ENCODE results near the gene CALML5. TPM values are rescaled to one million over a fixed set of nuclear protein-coding genes. Genes with fewer than 3 reads are reported as not detected.

The CALML5 gene
- total and polyA plus RNA-seq, 7 donors, result not detected

DNA sequence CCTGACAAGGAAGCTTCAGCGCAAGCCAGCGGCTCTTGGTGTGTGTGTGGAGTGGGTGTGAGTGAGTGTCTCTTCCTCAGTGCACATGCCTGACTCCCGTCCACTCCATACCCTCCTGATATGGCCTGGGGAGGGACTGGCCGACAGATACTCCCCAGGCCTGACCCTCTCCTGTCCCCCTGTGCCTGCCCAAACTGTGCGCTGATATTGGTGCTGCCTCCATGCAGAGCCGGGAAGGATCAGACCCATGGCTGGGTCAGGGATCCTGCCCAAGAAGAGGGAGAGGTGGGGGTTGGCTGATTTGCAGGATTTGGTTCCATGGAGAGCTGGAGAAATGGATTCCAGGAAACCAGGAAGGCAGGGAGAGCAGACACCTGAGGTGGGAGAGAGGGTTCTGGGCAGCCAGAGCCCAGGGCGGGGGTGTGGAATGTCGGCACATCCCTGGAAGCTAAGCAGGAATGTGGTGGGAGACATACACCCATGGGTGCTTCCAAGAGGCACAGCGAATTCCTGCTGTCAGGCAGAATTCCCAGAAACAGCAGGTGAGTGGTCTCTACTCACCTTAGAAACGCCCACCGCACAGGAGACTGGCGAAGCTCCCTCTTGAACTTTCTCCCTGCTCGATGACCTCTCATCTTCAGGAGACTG, 6.3 kb downstream of the CALML5 start:
- Histone ChIP-seq H3K27ac (no peak overlapping the region), H3K36me3 (ENCODE audit: insufficient read depth in 1 of 2, low read depth in 1 of 2) (no peaks in the 10 kb centered on the region), H3K4me1 (no peaks in the 10 kb centered on the region), H3K9me3 (peaks cover 4% of the 10 kb centered on the region), H3K4me3 (no peak overlapping the region), H3K27me3 (ENCODE audit: insufficient read depth in 3 of 3, low read length in 2 of 3) (no peaks in the 10 kb centered on the region)
- intact Hi-C loops (cut with DNase I), result no loop called here
- DNase-seq (peak in 1 of 2 donors; percentile 27), ATAC-seq (no peak)
- TF ChIP-seq, protein P1, sequence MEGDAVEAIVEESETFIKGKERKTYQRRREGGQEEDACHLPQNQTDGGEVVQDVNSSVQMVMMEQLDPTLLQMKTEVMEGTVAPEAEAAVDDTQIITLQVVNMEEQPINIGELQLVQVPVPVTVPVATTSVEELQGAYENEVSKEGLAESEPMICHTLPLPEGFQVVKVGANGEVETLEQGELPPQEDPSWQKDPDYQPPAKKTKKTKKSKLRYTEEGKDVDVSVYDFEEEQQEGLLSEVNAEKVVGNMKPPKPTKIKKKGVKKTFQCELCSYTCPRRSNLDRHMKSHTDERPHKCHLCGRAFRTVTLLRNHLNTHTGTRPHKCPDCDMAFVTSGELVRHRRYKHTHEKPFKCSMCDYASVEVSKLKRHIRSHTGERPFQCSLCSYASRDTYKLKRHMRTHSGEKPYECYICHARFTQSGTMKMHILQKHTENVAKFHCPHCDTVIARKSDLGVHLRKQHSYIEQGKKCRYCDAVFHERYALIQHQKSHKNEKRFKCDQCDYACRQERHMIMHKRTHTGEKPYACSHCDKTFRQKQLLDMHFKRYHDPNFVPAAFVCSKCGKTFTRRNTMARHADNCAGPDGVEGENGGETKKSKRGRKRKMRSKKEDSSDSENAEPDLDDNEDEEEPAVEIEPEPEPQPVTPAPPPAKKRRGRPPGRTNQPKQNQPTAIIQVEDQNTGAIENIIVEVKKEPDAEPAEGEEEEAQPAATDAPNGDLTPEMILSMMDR (IDR thresholded peaks at IDR 0.05), result no peak
- WGBS, 3 donors, result 94 to 98% (median 97%) methylated on average over 13 of the region's 13 CpGs

DNA sequence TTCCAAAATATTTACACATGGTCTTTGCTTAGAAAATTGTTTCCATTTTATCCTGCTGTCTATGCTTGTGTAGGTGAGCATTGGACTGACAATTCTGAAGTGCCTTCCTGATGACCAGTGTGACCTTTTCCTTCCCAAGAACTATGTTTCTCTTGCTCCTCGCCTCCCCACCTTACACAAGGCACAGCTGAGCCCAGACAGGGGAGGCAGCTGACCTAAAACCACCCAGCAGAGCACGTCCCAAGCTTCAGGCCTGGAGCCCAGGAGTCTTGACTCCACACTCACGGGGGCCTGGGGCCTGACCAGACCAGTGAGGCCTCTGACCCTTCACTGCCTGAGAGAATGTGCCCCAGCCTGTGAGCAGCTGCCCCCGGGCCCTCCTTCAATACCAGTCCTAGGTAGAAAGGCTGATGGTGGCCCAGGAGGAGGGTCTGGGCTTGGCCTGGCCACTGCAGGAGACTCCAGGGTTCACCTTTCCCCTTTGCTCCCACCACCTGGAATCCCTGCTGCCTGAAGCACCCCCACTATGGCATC, 7.0 kb downstream of the CALML5 start:
- DNase-seq (peak in 1 of 2 donors; percentile 28), ATAC-seq (no peak)
- no peaks in the 10 kb centered on the region for H3K27me3 ChIP-seq (ENCODE audit: insufficient read depth in 3 of 3, low read length in 2 of 3)
- TF ChIP-seq, protein P1 (IDR thresholded peaks at IDR 0.05), result no peak
- H3K4me3 ChIP-seq, result no peak overlapping the region
- H3K27ac ChIP-seq, result no peak overlapping the region
- no peaks in the 10 kb centered on the region for H3K4me1 ChIP-seq
- intact Hi-C loops (cut with DNase I), result no loop called here
- H3K36me3 ChIP-seq (ENCODE audit: insufficient read depth in 1 of 2, low read depth in 1 of 2), result no peaks in the 10 kb centered on the region
- H3K9me3 ChIP-seq, result peaks cover 4% of the 10 kb centered on the region
- 91 to 98% (median 95%) methylated on average over 4 of the region's 4 CpGs for WGBS, 3 donors

DNA sequence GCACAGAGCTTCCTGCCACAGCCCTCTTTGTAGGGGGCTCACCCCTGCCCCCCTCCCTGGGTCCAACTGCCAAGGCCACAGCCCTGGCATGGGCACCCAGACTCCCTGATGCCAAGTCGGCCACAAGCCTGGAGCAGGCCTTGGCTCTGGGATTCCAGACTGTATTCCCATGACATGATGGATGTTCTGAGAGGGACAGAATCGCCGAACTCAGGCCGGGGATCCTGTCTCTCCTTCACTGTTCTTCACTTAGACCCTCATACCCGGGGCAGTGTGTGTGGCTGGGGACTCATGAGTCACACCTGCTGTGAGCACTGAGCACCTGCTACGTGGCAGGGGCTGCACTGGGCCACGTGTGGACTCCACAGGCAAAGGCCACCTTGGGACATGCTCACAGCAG, 7.9 kb downstream of the CALML5 start:
- no peak for ATAC-seq
- intact Hi-C loops (cut with DNase I), result no loop called here
- no peak overlapping the region for H3K27ac ChIP-seq
- peaks cover 4% of the 10 kb centered on the region for H3K9me3 ChIP-seq
- peak in 1 of 2 donors; percentile 30 for DNase-seq
- no peaks in the 10 kb centered on the region for H3K4me1 ChIP-seq
- H3K27me3 ChIP-seq (ENCODE audit: insufficient read depth in 3 of 3, low read length in 2 of 3), result no peaks in the 10 kb centered on the region
- H3K36me3 ChIP-seq (ENCODE audit: insufficient read depth in 1 of 2, low read depth in 1 of 2), result no peaks in the 10 kb centered on the region
- 47 to 71% (median 54%) methylated on average over 7 of the region's 7 CpGs for WGBS, 3 donors
- H3K4me3 ChIP-seq, result no peak overlapping the region
- TF ChIP-seq, protein P1 (IDR thresholded peaks at IDR 0.05), result no peak

DNA sequence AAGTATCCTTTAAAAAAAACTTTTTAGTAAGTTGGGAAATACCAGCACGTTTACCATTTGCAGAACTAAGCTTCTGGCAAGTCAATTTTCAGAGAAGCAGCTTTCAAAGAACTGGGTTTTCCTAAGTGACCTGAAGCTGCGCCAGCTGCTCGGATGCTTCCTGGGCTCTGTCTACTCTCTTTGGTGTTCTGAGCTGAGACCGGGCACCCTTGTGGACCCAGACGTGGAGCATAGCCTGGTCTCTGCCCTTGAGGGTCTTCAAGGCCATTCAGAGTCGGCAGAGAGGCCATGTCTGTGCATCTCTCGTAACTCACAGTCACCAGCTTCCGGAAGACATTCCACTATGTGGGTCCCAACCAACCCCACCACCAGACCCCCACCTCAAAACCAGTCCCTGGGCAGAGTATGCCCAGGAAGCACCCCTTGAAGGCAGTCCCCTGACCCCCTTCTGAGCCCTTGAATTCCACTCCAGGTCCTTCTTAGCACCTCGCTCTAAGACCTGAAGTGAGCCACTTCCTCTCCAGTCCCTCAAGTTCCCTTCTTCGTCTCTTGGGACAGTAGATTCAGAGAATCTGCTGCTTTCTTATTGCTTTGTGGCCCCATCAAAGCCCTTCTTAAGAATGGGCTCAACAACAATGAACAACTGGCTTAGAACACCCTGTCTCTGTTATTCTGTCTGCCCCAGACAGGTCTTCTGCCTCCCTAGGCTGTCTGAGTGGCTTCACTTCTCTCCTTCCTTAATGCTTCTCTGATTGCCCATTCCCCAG, 8.5 kb downstream of the CALML5 start:
- H3K27me3 ChIP-seq (ENCODE audit: insufficient read depth in 3 of 3, low read length in 2 of 3), result no peaks in the 10 kb centered on the region
- no peak overlapping the region for H3K27ac ChIP-seq
- TF ChIP-seq, protein P1 (IDR thresholded peaks at IDR 0.05), result no peak
- no peak overlapping the region for H3K4me3 ChIP-seq
- DNase-seq (peak in 1 of 2 donors; percentile 3), ATAC-seq (no peak)
- H3K9me3 ChIP-seq, result peaks cover 4% of the 10 kb centered on the region
- 79 to 82% (median 80%) methylated on average over 10 of the region's 10 CpGs for WGBS, 3 donors
- no peaks in the 10 kb centered on the region for H3K4me1 ChIP-seq
- no peaks in the 10 kb centered on the region for H3K36me3 ChIP-seq (ENCODE audit: insufficient read depth in 1 of 2, low read depth in 1 of 2)
- intact Hi-C loops (cut with DNase I), result no loop called here
